ENCODE measurements around the gene RRP1B.

GRCh38 chr21:43693981-43694380 lies 34.6 kb downstream of the RRP1B start:
- no peak for TF ChIP-seq EZH2 (IDR thresholded peaks at IDR 0.05; ENCODE audit: borderline replicate concordance, insufficient read depth, low read length, poor library complexity, severe bottlenecking)
- no peak for TF ChIP-seq EP300 (conservative IDR thresholded peaks at IDR 0.05; ENCODE audit: poor library complexity, severe bottlenecking)
- TF ChIP-seq CTCF (IDR thresholded peaks at IDR 0.05; ENCODE audit: poor library complexity, severe bottlenecking) = no peak
- no peak for TF ChIP-seq REST (IDR thresholded peaks at IDR 0.05; ENCODE audit: borderline replicate concordance)
- TF ChIP-seq TAF1 (IDR thresholded peaks at IDR 0.05; ENCODE audit: low read depth) = no peak
- TF ChIP-seq MXI1 (conservative IDR thresholded peaks at IDR 0.05; ENCODE audit: poor library complexity, severe bottlenecking) = no peak
- no peak for TF ChIP-seq POLR2AphosphoS5 (IDR thresholded peaks at IDR 0.05)
